ENCODE results near the gene UMODL1.

Gene UMODL1

GRCh38 chr21:42190486-42190863 lies 119.4 kb downstream of the UMODL1 start:
- DNase-seq (ENCODE audit: low read depth), result no peak

- DNase-seq (ENCODE audit: low read depth), result no peak
These were observed 119.9 kb downstream of the UMODL1 start for GRCh38 chr21:42191064-42191463.

- DNase-seq (ENCODE audit: low read depth), result no peak
These were observed 120.8 kb downstream of the UMODL1 start for GRCh38 chr21:42191696-42192595.

Measured in stimulated activated CD8-positive, alpha-beta memory T cell treated with anti-CD3 and anti-CD28 coated beads, Interleukin-4, amount 100 ng/mL, for 24 hours (primary cell).